ENCODE data around the gene RALGAPB.
"Not testable (repeated sequence)": the region's sequence is repeated elsewhere in the genome, so short reads cannot be mapped to it uniquely, and the experiment has no call there.

The RALGAPB gene

DNA sequence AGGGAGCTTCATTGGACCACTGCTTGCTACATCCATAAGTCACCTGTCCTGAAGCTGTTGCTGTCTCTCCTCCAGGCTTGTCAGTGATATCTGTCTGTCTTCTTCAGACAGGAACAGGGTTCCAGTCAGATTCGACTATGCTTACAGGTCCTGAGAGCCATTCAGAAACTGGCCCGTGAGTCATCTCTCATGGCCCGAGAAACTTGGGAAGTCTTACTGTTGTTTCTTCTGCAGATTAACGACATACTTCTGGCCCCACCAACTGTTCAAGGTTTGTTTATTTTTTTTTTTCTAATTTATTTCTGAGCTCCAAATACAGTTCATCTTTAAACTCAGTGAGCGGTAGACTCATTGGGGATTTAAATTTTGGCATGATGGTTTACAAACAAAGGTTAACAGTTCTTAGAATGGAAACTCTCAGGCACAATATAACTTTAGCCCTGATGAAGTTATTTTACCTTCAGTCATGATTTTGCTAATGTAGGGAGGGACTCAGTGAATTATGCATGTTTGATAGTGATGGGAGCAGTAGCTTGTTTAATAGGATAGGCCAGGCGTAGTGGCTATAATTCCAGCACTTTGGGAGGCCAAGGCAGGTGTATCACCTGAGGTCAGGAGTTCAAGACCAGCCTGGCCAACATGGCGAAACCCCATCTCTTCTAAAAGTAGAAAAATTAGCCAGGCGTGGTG, 24.7 kb downstream of the RALGAPB start:
- DNase-seq (ENCODE audit: low spot score), result no peak

DNA sequence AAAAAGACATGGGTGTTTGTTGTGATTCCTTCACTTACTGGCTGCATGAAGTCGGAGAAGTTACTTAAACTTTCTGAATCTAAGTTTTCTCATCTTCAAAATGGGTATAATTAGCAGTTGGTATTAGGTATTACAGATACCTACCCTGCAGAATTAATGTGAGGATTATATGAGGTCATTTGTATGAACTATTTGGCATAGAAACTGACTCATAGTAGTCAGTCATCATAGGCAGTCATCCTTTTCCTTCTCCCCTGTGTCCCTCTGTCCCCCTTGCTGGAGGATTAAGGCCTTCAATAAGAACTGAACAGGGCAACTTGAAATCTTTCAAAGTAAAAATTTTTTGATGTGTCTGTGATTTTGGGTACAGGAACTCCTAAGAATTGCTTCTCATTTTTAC, 26.3 kb downstream of the RALGAPB start:
- peak; percentile 61 for DNase-seq (ENCODE audit: low spot score)

DNA sequence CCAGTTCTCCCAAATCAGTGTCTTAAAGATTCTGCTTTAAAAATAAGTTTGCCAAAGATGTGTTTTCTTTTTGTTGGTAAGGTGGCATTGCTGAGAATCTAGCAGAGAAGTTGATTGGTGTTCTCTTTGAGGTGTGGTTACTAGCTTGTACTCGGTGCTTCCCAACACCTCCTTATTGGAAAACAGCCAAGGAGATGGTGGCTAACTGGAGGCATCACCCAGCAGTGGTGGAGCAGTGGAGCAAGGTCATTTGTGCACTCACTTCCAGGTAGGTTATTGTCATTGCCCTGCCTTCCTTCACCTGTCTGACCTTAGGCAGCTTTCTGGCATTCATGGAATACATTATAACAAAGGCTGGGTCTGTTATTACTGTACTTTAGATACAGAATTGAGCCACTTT, 26.7 kb downstream of the RALGAPB start:
- no peak for DNase-seq (ENCODE audit: low spot score)

DNA sequence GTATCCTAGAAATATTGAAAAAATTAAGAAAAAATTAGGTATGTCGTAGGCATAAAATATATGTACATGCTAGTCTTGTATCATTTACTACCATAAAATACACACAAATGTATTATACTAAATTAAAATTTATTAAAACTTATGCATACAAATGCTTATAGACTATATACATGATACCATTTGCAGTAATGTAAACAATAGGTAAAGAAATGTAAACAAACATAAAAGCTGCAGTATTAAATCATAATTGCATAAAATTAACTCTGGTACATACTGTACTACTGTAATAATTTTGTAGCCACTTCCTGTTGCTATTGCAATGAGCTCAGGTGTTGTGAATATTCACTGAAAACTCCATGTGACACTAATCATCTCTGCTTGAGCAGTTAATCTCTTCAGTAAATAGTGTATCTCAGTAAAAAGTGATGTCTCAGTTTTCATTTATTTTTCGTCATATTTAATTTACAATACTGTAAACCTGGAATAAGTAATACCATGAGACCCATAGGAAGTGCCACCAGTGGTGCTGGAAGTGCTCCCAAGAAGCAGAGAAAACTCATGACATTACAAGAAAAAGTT, 29.3 kb downstream of the RALGAPB start:
- DNase-seq (ENCODE audit: low spot score), result no peak

DNA sequence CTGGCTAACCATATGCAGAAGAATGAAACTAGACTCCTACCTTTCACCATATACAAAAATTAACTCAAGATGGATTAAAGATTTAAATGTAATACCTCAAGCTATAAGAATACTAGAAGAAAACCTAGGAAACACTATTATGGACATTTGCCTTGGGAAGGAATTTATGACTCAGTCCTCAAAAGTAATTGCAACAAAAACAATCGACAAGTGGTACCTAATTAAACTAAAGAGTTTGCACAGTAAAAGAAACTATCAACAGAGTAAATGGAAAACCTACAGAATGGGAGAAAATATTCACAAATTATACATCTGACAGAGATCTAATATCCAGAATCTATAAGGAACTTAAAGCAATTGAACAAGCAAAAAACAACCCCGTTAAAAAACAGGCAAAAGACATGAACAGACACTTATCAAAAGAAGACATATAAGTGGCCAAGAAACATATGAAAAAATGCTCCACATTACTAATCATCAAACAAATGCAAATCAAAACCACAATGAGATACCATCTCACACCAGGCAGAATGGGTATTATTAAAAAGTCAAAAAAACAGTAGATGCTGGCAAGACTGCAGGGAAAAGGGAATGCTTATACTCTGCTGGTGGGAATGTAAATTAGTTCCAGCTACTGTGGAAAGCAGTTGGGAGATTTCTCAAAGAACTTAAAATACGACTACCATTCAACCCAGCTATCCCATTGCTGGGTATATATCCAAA, 31.9 kb downstream of the RALGAPB start:
- no peak for DNase-seq (ENCODE audit: low spot score)

DNA sequence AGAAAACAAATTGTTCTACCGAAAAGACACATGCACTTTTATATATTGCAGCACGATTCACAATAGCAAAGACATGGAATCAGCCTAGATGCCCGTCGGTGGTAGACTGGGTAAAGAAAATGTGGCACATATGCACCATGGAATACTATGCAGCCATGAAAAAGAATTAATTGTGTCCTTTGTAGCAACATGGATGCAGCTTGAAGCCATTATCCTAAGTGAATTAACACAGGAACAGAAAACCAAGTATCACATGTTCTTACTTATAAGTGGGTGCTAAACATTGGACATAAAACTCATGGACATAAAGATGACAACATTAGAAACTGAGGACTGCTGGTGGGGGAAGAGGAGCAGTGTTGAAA, 32.4 kb downstream of the RALGAPB start:
- DNase-seq (ENCODE audit: low spot score), result no peak

DNA sequence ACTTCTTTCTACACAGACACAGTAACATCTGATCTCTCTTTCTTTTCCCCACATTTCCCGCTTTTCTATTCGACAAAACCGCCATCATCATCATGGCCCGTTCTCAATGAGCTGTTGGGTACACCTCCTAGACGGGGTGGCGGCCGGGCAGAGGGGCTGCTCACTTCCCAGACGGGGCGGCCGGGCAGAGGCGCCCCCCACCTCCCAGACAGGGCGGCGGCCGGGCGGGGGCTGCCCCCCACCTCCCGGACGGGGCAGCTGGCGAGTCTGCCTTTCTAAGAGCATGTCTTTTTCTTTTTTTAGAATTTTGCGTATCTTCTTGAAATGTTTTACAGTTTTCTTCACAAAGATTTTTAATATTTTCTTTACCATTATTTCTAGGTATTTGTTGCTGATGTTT, 39.1 kb downstream of the RALGAPB start:
- DNase-seq (ENCODE audit: low spot score), result not testable (repeated sequence)

DNA sequence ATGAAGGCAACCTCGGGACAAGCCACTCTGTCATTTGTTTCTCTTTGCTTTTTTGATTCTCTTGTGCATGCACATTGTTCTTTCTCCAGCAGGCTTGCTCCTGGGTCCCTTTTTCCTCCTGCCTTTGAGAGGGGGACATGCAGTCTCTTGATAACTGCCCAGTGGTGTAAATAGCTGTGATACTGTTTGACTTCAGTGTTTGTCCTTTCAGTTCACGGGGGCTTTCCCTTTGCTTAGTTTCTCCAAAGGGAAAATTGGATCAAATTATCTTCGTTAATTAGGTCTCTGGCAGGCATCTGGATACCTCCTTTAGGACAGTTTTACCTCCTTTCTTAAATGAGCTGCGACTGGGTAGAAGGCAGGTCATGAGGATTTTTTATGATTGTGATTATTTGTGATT, 41.5 kb downstream of the RALGAPB start:
- DNase-seq (ENCODE audit: low spot score), result no peak

DNA sequence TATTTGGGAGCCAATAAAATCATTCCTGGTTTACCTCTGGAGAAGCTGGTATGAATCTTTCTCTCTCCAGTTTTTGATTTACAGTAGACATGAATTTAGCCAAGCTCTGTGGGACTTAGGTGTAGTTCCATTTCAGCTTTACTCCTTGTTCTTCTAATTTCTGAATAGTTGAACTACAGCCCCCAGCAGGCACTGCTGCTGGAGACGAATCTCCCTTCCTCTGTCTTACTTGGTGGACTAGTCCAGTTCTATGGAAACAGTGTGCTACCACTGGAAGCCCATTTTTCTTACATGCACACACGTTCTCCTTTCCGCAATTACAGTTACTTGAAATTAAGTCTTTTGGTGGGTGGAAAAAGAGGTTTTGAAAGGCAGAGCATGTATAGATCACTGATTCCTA, 42.3 kb downstream of the RALGAPB start:
- DNase-seq (ENCODE audit: low spot score), result no peak

DNA sequence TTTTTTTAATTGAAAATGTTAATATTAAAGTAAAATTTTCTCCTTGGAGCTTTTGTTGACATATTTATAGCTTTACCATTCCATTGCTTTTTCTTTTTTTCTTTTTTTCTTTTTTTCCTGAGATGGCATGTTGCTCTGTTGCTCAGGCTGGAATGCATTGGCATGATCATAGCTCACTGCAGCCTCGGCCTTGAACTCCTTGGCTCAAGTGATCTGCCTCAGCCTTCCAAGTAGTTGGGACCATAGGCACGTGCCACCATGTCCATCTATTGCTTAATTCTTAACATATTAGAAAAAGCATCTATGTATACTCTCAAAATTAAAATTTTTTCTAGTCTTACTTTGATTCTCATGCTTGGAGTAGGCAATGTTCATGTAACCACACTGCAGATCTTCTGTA, 43.0 kb downstream of the RALGAPB start:
- no peak for DNase-seq (ENCODE audit: low spot score)

DNA sequence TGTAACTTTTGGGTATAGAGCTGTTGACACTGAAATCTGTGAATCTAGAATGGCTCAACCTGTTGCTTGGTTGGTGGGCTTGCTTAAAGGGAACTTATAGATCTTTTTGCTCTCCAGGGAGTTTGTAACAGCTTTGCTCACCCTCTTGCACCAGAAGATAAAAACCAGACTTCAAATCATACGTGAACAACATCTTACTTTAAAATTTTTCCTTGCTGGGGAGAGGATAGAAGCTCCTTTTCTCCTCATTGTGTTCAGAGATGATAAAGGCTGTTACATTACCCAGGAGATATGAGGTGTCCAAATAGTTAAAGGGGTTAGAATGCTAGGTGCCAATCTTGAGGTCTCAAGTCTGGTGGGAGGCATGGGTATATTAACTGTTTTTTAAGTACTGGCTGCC, 46.8 kb downstream of the RALGAPB start:
- no peak for DNase-seq (ENCODE audit: low spot score)

DNA sequence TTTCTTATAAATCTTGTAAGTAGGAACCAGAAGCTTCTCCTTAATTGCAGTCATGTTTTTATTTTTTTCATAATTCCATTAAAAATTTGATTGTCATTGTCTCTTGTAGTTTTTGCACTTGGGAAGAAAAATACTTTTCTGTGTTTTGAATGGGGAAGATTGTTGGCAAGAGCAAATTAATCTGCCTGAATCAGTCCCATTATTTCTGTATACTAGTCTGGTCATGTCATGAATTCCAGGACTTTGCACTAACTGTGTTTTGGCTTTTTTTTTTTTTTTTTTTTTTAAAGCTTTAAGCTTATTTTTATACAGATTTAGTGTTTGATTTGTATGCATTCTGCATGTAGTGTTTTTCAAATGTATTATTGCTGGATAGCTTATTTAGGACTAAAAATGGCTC, 47.6 kb downstream of the RALGAPB start:
- no peak for DNase-seq (ENCODE audit: low spot score)

DNA sequence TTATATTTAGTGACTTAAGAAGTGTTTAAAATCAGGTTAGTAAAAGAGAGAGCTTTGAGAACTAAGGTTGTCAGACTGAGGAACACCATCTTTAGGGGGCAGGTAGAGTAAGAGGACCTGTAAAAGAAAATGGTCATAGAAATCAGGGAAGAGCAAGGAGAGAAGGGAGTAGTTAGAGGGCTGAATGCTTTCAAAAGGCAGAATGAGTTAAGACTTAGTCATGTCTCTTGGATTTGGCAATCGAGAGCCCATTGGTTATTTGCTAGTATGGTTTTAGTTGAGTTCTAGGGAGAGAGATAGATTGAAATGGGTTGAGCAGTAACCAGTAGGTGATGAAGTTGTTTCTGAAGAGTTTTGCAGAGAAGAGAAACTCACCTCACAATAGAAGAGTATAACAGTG, 51.1 kb downstream of the RALGAPB start:
- peak; percentile 49 for DNase-seq (ENCODE audit: low spot score)

DNA sequence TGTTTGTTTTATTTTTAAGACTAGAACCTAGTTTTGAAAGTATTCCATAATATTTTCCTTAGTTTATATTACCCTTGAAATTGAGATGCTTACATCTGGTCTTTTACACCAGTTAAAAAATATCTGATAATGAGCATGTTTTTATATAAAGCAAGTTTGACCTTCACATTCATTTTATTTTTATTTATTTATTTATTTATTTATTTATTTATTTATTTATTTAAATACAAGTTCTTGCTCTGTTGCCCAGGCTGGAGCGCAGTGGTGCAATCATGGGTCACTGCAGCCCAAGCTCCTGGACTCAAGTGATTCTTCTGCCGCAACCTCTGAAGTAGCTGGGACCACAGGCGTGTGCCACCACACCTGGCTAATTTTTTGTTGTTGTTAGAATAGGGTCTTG, 55.5 kb downstream of the RALGAPB start:
- DNase-seq (ENCODE audit: low spot score), result no peak

DNA sequence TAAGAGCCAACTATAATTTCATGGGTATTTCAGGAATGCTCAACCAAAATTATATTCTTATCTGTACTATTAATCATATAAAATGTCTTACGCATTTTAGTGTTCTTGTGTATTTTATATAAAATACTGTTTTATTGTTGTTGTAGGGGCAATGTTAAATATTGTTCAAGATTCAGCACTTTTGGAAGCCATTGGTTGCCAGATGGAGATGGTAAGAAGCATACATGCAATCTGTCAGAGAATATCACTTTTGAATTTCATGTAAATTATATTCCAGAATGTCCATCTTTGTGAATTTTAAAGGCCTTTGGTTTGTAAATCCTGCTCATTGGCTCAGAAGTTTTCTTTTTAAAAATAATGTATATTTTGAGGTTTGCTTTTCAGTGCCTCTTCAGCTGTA, 58.4 kb downstream of the RALGAPB start:
- DNase-seq (ENCODE audit: low spot score), result no peak

DNA sequence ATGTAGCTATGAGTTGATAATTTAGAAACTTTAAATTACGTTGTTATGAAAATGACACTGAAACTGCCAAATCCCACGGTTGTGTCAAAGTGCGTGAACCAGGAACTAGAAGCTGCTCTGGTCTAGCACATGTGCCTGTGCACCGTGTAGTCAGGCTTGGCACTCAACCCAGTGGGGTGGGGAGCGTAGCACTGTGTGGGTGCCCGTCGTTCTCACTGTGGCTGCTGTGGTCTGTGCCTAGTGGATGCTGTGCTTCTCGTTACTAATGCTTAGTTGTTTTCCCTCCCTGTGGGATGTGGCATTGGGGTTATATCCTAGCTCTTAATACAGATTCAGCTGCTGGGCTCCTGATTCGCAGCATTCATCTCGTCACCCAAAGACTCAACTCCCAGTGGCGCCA, 62.1 kb downstream of the RALGAPB start:
- DNase-seq (ENCODE audit: low spot score), result no peak

DNA sequence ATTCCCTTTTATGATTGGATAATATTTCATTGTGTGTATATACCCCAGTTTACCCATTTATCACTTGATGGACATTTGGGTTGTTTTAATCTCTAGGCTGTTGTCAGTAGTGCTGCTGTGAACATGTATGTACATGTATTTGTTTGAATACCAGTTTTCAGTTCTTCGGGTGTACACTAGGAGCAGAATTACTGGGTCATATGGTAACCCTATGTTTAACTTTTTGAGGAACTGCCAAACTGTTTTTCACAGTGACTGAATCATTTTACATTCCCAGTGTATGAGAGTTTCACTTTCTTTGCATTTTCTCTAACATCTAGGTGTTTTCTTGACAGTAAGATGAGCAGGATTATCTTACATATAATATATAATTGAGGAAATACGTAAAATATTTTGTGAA, 63.7 kb downstream of the RALGAPB start:
- peak; percentile 18 for DNase-seq (ENCODE audit: low spot score)

DNA sequence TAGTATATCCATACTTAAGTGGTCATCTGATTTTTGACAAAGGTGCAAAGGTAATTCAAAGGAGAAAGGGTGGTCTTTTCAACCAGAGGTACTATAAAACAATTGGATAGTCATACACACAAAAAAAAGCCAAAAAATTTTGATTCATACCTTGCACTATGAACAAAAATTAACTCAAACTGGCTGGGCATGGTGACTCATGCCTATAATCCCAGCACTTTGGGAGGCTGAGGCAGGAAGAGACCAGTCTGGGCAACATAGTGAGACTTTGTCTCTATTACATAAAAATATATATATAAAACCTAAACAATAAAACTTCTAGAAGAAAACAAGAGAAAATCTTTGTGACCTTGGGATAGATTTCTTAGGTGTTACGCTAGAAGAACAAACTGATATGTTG, 64.5 kb downstream of the RALGAPB start:
- no peak for DNase-seq (ENCODE audit: low spot score)

DNA sequence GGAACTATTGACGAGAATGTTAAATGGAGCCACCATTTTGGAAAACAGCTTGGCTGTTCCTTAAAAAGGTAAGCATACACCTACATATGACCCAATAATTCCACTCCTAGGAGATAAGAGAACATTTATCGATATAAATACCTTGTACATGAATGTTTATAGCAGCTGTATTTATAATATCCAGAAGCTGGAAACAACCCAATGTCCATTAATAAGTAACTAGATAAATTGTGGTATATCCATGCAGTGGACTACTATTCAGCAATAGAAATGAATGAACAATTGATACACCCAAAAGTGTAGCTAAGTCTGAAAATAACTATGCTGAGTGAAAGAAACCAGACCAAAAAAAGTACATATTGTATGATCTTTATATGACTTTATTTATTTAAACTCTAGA, 66.1 kb downstream of the RALGAPB start:
- DNase-seq (ENCODE audit: low spot score), result no peak

DNA sequence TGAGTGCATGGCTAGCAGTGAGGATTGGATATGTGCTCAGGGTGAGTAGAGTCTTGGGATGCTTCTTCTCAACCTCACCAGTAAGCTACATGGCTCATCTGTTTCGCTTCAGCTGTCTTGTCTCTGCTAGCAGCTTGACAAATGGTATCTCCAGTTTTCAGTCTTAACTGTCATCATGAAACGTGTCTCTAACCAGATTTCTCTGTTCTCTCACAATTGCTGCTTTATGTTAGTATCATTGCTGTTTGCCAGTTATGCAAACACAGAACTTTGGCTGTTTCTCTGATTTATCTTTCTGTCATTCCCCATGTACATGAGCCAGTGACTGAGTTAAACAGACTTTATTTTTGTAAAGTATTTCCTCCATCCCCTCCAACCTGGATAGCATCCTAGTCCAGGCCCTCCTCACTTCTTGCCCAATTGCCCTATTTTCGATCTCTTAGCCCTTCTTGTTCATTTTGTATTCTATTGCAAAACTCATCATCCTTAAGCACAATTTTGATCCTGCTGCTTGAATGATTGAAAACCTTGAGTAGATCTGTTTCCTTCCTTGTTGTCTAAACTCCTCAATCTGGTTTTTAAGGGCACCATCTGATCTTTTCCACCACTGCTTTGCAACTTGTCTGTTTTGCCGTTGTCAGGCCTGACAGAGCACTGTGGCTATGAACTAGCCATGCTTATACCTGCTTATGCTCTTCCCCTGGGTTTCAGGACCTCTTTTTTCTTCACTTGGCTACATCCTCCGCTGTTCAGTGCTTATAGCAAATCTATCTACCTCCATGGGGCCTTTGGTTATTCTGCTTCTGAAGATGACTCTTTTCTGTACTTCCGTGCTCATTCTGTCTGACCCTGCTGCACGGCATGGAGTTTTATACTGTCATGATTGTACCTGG, 70.6 kb downstream of the RALGAPB start:
- DNase-seq (ENCODE audit: low spot score), result no peak

DNA sequence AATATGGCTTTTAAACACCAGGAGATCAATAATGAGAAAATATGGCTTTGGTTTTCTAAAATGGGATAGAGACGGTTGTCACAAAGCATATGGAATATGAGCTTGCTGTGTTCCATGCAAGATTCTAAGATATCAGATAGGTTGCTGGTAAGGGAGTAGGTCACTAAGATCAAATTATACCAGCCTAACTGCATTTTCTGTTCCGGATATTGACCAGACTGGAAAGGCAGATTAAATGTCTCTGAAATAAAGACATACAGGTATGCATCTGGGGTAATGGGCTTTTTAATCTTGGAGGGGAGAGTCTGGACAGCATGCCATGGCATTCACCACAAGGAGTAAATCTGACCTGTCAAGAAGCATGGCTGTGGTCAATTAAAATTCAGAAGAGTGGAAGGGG, 73.1 kb downstream of the RALGAPB start:
- DNase-seq (ENCODE audit: low spot score), result no peak

DNA sequence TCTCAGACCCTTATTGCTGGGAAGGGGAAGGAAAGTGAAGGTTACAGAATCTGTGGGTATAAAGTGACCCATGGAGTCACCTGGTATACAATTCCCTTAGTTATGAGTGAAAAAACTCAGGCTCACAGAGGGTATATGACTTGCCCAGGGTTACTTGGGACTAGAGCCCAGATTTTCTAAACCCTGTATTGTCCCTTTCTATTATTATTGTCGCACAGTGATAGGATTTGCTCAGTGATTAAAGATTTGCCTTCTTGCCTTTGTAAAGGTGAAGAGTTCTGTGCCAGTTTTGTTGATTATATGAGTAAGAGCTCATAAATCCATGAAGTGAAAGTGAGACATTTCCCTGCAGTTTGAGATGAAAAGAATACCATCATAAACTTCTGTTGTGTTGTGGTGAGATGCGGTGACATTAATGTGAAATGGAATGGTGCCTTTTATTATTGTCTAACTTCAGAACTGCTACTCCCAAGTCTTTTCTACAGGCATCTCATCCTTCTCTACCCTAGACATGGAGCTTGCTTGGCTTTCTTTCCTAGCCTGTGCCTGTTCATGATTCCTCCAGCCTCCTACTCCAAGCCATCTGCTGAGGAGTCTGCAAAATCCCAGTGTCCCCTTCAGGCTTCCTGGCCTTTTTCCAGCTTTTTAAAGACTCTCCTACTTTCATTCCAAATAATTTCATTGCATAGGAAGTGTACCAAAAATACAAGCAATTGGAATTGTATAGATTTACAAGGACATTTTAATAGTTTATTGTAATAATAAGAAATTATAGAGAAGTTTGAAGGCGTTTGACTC, 74.8 kb downstream of the RALGAPB start:
- DNase-seq (ENCODE audit: low spot score), result no peak

Measured in RKO (cell line).